Panc1 (cell line): Measurements from ENCODE around the gene BECN2. TPM values are rescaled to one million over a fixed set of nuclear protein-coding genes. Genes with fewer than 3 reads are reported as not detected.

Experiments
- ATAC-seq: fragments of 200-7000 bp; cut with Tn5 transposase; 2 replicates; pipeline ENCODE4 v1.9.1; 2020; ENCODE audit warnings: mild to moderate bottlenecking, moderate library complexity
- BruUV-seq: library from RNA; stranded (reverse); fragments of 400-500 nt; replicated peaks from 2 replicates; lab custom pipeline; 2021; lab: Mats Ljungman, UMichigan
- CTCF ChIA-PET: fragments of 300-600 bp; sonication (Branson Sonifier 250); formaldehyde crosslinking; loops from one replicate; lab custom pipeline; 2022; ENCODE audit warnings: antibody characterized with exemption; lab: Charles Lee
- POLR2A ChIA-PET: fragments of 300-600 bp; sonication (Branson Sonifier 250); formaldehyde crosslinking; loops from one replicate; lab custom pipeline; 2022; ENCODE audit warnings: antibody characterized with exemption; lab: Charles Lee
- DNase-seq: peaks from one replicate; pipeline ENCODE4 v3.0.0-alpha.2; 2010; ENCODE audit warnings: low read depth, low spot score
- H3K27ac ChIP-seq: 2 replicates; pipeline ENCODE4 v1.5.1; 2011; ENCODE audit warnings: mild to moderate bottlenecking, low read length, inconsistent platforms
- H3K27me3 ChIP-seq: fragments of 200-500 bp; sonication (Bioruptor generic); 2 replicates; pipeline ENCODE4 v1.6.0; 2014; ENCODE audit warnings: low read length, inconsistent platforms; ENCODE audit not compliant: control insufficient read depth, insufficient read depth
- H3K36me3 ChIP-seq: fragments of 200-500 bp; sonication (Bioruptor generic); 2 replicates; pipeline ENCODE4 v1.5.1; 2014; ENCODE audit warnings: inconsistent platforms, mild to moderate bottlenecking, low read length, moderate library complexity; ENCODE audit not compliant: control insufficient read depth, insufficient read depth
- H3K4me1 ChIP-seq: 2 replicates; pipeline ENCODE4 v1.5.1; 2011; ENCODE audit warnings: inconsistent platforms, mild to moderate bottlenecking, low read length, moderate library complexity; ENCODE audit not compliant: control insufficient read depth, insufficient read depth
- H3K4me3 ChIP-seq, 2 experiments: 2 replicates each; pipeline ENCODE4 v1.5.1; 2011 to 2012; ENCODE audit warnings: low read depth in 2 of 2, low read length in 2 of 2, mild to moderate bottlenecking in 2 of 2, inconsistent platforms in 1 of 2, moderate library complexity in 1 of 2
- H3K9me3 ChIP-seq: fragments of 200-500 bp; sonication (Bioruptor generic); 2 replicates; pipeline ENCODE4 v1.5.1; 2014; ENCODE audit warnings: low read depth, mild to moderate bottlenecking, inconsistent platforms, low read length, moderate library complexity; ENCODE audit not compliant: control insufficient read depth, insufficient read depth
- CTCF ChIP-seq: fragments of 450-650 bp; IDR thresholded peaks from 2 replicates; pipeline ENCODE4 v1.5.1; 2017; ENCODE audit warnings: mild to moderate bottlenecking
- POLR2AphosphoS5 ChIP-seq: IDR thresholded peaks from 2 replicates; pipeline ENCODE4 v1.6.1; 2012; ENCODE audit warnings: mild to moderate bottlenecking, low read depth, low read length, moderate library complexity
- REST ChIP-seq, 2 experiments: IDR thresholded peaks; 2 replicates each; pipeline ENCODE4 v1.6.1; 2011 to 2012; ENCODE audit warnings: low read depth in 2 of 2, control low read depth in 1 of 2, low read length in 1 of 2, mild to moderate bottlenecking in 1 of 2, moderate library complexity in 1 of 2; ENCODE audit not compliant: insufficient read depth in 1 of 2
- SIN3A ChIP-seq: IDR thresholded peaks from 2 replicates; pipeline ENCODE4 v1.6.1; 2012; ENCODE audit warnings: low read depth, mild to moderate bottlenecking, low read length, moderate library complexity, borderline replicate concordance; ENCODE audit not compliant: insufficient read depth
- TCF7L2 ChIP-seq: IDR thresholded peaks from 2 replicates; pipeline ENCODE4 v1.6.1; 2011; ENCODE audit warnings: mild to moderate bottlenecking, low read depth, low read length, inconsistent platforms
- in situ Hi-C: cut with HindIII; loops from 2 replicates; pipeline ENCODE4 v1.10.0; 2016; ENCODE audit warnings: low sequenced_read_pairs, low pct_unique_long_range_greater_than_20kb
- intact Hi-C: fragments of 100-400 bp; cut with micrococcal nuclease; formaldehyde crosslinking; loops from one replicate; pipeline ENCODE4 v1.10.0; 2022; ENCODE audit not compliant: unreplicated experiment
- total RNA-seq: library from RNA; stranded (reverse); gene quantifications from one replicate; pipeline ENCODE4 v1.2.1, GENCODE V29; 2021; ENCODE audit not compliant: unreplicated experiment

BECN2 gene
- total RNA-seq, 1 experiment from 2014 or later = not detected

- ChIA-PET CTCF (no interaction called here), POLR2A (no interaction called here)
- no peaks in the 10 kb centered on the region for H3K9me3 ChIP-seq
- no peaks in the 10 kb centered on the region for H3K4me1 ChIP-seq
- H3K27me3 ChIP-seq = no peaks in the 10 kb centered on the region
- H3K27ac ChIP-seq = no peak overlapping the region
- BruUV-seq = no TSS peak
- no peak for DNase-seq
- ATAC-seq = no peak
- intact Hi-C loops = no loop called here
- H3K4me3 ChIP-seq = no peak overlapping the region
- TF ChIP-seq POLR2AphosphoS5 (no peak), TCF7L2 (no peak), SIN3A (no peak), REST (IDR thresholded peaks at IDR 0.05; ENCODE audit: insufficient read depth in 1 of 2, low read depth in 2 of 2, low read length in 1 of 2) (no peak), CTCF (no peak)
- in situ Hi-C loops = no loop called here
- H3K36me3 ChIP-seq = no peaks in the 10 kb centered on the region
These were observed 30.2 kb upstream of the BECN2 start for GRCh38 chr1:241927321-241927720.

- DNase-seq (no peak), ATAC-seq (no peak)
- Histone ChIP-seq H3K9me3 (no peaks in the 10 kb centered on the region), H3K4me1 (no peaks in the 10 kb centered on the region), H3K36me3 (no peaks in the 10 kb centered on the region), H3K27ac (no peak overlapping the region), H3K27me3 (no peaks in the 10 kb centered on the region), H3K4me3 (no peak overlapping the region)
- intact Hi-C loops = no loop called here
- TF ChIP-seq CTCF (no peak), TCF7L2 (no peak), REST (IDR thresholded peaks at IDR 0.05; ENCODE audit: insufficient read depth in 1 of 2, low read depth in 2 of 2, low read length in 1 of 2) (no peak), SIN3A (no peak), POLR2AphosphoS5 (no peak)
- ChIA-PET CTCF (no interaction called here), POLR2A (no interaction called here)
- in situ Hi-C loops = no loop called here
- no TSS peak for BruUV-seq
These were observed 24.7 kb upstream of the BECN2 start for GRCh38 chr1:241932845-241933244.
